DMS153 (cell line): ENCODE data around the gene KCNIP1.

Experiments used
- DNase-seq: peaks from one replicate; lab custom pipeline; 2025; lab: John Stamatoyannopoulos, UW

Gene KCNIP1

DNA sequence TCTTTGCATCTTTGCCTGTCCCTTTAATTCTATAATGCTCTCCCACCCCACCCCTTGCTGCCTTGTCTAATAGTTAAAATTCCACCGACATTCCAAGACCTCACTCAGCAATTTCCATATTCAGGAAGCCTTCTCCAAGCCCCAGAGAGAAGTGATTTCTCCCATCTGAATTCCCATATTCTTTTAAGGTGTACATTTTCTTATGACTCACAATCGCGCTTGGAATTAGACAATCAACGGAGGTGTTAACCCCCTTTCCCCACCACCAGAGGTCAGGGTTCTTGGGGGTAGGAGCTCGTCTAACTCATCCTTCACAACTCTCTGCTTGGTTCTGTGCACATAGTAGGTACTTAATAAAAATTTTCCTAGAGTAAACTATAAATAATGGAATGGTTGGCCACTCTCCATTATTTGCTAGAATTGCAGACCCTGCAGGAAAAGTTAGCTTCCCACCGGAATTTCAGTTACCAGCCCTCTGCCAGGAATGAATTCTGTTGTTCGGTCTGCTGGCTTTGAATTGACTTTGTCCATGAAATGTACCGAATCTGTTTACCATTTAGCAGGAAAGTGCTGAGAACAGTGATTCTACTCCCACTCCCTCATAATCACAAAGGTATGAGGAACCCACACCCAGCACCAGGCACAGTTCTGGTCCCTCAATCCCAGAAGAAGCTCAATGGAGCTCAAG is 5.0 kb downstream of the KCNIP1 start:
- no peak for DNase-seq

GRCh38 chr5:170509348-170509660 is 5.5 kb downstream of the KCNIP1 start:
- no peak for DNase-seq

DNA sequence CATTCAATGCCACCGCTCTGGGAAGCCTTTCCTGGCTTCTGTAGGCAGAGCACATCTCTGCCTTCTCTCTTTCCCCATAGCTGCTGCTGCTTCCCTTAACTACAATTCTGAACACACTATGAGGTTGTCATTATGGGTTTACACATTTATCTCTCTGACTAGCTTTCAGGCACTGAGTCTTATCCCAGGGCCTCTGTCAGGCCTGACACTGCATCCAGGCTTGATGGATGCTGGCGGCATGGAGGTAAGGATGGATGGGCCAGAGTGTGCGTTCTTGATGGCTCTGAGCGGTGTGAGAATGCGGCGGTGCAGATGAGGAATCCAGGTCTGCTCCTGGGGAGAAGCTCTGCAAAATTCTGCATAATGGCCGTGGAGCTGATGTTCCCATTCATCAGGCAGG is 6.3 kb downstream of the KCNIP1 start:
- DNase-seq: no peak

- no peak for DNase-seq
Measured at GRCh38 chr5:170510559-170510958, 6.7 kb downstream of the KCNIP1 start.

DNA sequence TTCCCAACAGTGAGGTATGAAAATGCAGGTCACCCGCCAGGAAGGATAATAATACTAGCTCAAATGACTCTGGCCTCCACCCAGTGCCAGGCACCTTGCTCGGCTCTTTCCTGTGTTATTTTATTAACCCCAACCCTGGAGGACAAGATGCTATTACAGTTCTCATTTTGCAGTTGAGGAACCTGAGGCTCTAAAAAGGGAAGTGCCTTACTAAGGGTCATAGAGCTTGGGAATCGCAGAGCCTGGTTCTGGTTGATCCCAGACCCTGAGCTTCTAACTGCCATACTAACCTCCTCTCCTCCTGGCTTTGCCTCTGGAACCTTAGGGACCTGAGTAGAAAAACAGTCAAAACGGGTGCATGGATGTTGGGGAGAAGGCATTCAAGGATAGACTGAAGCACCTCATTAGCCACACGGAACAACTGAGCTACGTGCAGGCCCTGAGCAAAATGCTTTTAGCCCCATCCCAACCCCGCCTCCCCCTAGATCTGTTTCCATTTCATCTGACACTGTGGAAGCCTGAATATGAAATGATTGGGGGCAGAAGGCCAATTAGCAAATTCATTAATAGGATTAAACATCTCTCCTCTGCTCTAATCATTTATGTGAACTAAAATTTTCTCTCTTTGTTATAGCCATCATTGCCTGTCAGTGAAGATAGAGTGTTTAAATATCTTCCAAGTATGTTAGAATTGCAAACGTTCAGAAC is 7.9 kb downstream of the KCNIP1 start:
- no peak for DNase-seq

- DNase-seq: no peak
Measured at GRCh38 chr5:170513856-170514525, 10.2 kb downstream of the KCNIP1 start.

DNA sequence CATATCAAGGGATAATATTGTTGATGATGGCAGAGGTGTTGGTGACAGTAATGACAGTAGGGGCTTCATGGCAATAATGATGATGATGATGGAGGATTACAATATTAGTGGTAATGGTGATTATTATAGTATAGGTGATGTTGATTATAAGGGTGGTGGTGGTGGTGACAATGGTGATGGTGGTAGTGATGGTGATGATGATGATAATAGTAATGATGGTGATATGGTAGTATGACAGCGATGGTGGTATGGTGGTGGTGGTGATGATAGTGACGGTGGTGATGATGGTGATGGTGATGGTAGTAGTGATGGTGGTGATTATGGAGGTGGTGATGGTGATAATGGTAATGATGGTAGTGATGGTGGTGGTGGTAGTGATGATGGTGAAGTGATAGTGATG is 13.6 kb downstream of the KCNIP1 start:
- DNase-seq: no peak

- no peak for DNase-seq
Measured at GRCh38 chr5:170518277-170518676, 14.5 kb downstream of the KCNIP1 start.

- DNase-seq: no peak
Measured at GRCh38 chr5:170519549-170519948, 15.7 kb downstream of the KCNIP1 start.

DNA sequence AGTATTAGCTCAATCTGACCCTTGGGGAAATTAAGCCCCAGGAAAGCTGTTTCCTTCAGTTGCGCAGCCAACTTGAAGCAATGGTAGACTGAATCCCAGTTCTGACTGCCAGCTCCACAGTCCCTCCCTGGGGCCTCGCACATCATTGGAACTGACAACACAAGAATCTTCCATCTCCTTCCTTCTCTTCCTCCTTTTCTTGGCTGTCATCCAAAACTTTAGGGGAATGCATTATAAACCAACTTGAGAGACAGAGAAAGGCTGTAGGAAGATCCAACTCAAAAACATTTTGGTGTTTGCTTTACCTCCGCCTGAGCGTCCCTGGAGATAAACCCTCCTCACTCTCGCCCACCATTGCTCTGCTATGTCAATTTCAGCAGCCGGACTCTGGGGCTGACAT is 16.6 kb downstream of the KCNIP1 start:
- DNase-seq: no peak

- no peak for DNase-seq
Measured at GRCh38 chr5:170522211-170523141, 18.7 kb downstream of the KCNIP1 start.

DNA sequence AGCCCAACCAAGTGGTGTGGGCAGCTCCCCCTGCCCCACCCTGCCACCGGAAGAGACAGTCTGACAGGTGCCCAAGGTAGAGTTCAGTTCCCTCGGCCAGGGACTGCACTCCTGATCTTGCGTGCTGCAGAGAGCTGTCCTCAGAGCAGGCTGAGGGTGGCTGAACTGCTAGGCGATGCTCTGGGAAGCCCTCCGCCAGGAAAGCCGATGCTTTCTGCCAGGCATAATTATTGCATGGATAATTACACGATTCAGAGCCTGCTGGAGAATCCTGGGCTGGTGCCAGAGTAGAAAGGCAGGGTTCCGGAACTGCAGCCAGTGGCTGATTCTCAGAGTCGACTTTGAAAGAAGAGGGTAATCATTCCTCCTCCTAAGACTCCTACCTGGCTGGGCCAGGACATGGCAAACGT is 19.3 kb downstream of the KCNIP1 start:
- DNase-seq: no peak

DNA sequence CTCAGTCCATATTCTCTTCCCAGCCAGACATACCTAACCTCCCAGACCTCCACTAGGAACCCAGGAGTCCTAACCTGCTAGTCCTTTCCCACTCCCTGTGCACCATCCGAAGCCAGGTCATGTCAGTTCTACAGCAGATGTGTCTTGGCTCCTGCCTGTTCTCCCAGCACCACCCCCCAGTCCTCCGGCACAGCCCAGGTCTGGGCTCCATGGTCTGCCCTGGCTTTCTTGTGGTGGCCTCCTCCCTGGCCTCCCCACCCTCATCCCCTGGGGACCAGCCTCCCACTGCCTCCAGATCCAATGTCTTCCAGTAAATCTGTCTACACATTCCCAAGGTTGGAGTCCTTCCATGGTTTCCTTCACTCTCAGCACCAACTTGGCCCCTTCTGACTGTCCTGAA is 20.0 kb downstream of the KCNIP1 start:
- DNase-seq: no peak

GRCh38 chr5:170524576-170524975 is 20.8 kb downstream of the KCNIP1 start:
- DNase-seq: no peak

DNA sequence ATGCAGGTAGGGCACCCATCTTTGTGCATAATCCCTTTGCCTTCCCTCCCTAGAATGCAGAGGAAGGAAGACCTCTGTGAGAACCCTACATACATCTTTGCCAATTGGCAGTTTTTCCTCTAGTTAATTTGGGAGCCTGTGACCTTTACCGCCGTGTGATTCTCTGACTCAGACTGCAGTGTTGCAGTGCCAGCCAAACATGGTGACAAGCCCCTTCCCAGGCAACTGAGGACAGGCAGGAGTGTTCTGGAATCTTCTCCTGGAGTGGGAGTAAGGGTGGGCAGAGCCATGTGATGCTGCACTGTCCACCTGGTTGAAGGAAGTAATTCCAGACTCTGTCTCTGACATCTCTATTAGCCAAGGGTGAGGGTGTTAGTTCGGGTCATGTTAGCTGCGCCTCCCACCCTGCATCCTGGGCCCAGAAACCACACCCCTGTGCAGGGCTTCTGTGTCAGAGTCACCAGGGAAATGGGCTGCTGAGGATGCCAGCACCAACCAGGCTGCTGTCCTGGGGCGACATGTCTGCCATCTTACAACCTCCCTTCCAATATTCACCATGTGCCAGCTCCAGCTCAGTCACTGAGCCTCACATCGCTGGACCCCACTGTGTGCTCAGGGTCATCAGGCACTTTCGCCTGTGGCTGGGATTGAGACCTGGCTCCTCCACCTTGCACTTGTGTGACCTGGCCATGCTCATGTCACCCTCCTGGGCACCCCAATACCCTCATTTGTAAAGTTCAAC is 21.8 kb downstream of the KCNIP1 start:
- no peak for DNase-seq

GRCh38 chr5:170527991-170528390 is 24.2 kb downstream of the KCNIP1 start:
- no peak for DNase-seq

GRCh38 chr5:170528976-170529375 is 25.2 kb downstream of the KCNIP1 start:
- DNase-seq: no peak

DNA sequence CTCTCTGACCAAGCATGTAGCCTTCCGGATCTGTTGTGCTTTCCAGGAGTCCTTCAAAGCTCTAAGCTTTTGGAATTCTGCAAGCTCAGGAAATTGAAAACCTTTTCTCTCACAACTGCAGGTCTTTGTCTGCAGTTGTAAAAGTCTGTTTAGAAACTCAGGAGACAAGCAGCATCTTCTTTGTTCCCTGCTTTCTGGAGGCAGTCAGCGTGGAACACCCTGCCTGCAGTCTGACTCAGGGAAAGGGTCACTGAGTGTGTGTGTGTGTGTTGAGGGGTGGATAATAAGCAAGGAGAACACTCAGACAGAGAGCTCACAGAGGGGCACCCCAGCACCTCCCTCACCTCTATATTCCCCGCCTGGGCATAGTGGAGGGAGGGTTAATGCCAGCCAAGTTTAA is 29.1 kb downstream of the KCNIP1 start:
- no peak for DNase-seq

GRCh38 chr5:170533383-170533782 is 29.6 kb downstream of the KCNIP1 start:
- DNase-seq: no peak

DNA sequence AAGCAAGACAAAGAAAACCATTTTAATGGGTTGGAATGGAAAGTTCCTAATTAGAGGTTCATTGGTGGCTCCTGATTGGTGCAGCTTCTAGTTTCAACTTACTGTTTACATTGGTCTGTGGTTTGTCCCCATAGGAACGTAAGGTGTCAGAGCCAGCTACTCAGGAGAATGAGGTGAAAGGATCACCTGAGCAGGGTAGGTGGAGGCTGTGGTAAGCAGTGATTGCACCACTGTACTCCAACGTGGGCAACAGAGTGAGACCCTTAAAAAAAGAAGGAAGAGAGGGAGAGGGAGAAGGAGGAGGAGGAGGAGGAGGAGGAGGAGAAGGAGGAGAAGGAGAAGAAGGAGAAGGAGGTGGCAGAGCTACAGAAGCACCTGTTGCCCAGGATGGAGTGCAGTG is 30.4 kb downstream of the KCNIP1 start:
- no peak for DNase-seq

DNA sequence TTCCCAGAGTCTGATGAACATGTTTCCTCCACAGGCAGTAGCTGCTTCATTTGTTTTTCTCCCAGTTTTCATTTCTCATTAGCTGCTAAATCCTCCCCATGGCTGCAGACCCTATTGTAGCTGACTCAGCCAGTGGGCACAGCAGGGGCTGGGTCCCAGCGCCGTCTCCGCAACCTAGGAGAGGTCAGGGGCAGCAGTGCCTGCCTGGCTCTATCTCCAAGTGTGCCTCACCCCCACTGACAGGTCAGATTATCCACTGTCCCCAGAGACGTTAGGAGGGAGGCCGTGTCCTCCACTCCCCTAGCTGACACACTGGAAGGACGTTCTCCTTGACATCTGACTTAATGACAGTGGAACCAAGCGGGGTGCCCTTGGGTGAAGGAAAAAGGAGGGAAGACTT is 31.1 kb downstream of the KCNIP1 start:
- no peak for DNase-seq

DNA sequence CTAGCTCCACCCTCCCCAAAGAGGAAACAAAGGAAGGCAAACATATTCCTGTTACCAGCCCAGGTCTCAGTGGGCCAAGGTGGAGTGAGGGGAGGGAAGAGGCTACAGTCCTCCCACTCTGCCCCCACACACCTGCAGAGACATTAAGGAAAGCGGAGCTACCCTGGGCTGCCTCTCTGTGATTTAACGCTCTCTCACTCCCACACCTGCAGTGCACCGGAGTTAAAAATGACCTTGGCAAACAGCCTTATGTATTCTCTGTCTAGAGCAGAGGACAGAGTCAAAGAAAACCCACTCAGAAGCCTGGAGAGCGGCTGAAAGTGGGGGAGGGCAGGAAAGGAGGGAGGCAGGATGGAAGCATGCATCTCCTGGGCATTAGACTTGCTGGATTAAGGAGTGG is 32.7 kb downstream of the KCNIP1 start:
- DNase-seq: no peak
